ENCODE results near the gene SPATA3.

- TF ChIP-seq CTCF (IDR thresholded peaks at IDR 0.05) (no peak), POLR2A (IDR thresholded peaks at IDR 0.05) (no peak), EP300 (IDR thresholded peaks at IDR 0.05) (no peak)
These were observed 13.5 kb downstream of the SPATA3 start for GRCh38 chr2:231009236-231009919.

Data from tibial nerve (tissue), 4 donors.